PC-3 (cell line): ENCODE measurements around the gene VANGL2.

Experiments used
- EZH2 ChIP-seq: fragments of 300-600 bp; sonication (generic); IDR thresholded peaks from one replicate; pipeline ENCODE4 v1.6.1; 2017; ENCODE audit warnings: antibody characterized with exemption, mild to moderate bottlenecking, low read length; ENCODE audit not compliant: unreplicated experiment
- EZH2phosphoT487 ChIP-seq: fragments of 300-600 bp; sonication (generic); IDR thresholded peaks from 2 replicates; pipeline ENCODE4 v1.6.1; 2018; ENCODE audit warnings: mild to moderate bottlenecking, antibody characterized with exemption, low read length, borderline replicate concordance
- TF ChIP-seq, protein P1 (sequence below): fragments of 300-600 bp; sonication (generic); conservative IDR thresholded peaks from 2 replicates; pipeline ENCODE4 v1.5.1; 2017; ENCODE audit warnings: antibody characterized with exemption, low read depth, mild to moderate bottlenecking, low read length

GRCh38 chr1:160420881-160421842 lies 20.8 kb downstream of the VANGL2 start:
- TF ChIP-seq, protein P1, sequence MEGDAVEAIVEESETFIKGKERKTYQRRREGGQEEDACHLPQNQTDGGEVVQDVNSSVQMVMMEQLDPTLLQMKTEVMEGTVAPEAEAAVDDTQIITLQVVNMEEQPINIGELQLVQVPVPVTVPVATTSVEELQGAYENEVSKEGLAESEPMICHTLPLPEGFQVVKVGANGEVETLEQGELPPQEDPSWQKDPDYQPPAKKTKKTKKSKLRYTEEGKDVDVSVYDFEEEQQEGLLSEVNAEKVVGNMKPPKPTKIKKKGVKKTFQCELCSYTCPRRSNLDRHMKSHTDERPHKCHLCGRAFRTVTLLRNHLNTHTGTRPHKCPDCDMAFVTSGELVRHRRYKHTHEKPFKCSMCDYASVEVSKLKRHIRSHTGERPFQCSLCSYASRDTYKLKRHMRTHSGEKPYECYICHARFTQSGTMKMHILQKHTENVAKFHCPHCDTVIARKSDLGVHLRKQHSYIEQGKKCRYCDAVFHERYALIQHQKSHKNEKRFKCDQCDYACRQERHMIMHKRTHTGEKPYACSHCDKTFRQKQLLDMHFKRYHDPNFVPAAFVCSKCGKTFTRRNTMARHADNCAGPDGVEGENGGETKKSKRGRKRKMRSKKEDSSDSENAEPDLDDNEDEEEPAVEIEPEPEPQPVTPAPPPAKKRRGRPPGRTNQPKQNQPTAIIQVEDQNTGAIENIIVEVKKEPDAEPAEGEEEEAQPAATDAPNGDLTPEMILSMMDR: no peak
- TF ChIP-seq EZH2phosphoT487: no peak
- no peak for TF ChIP-seq EZH2
